ENCODE results near the gene GABRR3. TPM values are rescaled to one million over a fixed set of nuclear protein-coding genes. Genes with fewer than 3 reads are reported as not detected.

GABRR3 gene
- total and polyA plus RNA-seq, 2 experiments from 2014 or later, result not detected

DNA sequence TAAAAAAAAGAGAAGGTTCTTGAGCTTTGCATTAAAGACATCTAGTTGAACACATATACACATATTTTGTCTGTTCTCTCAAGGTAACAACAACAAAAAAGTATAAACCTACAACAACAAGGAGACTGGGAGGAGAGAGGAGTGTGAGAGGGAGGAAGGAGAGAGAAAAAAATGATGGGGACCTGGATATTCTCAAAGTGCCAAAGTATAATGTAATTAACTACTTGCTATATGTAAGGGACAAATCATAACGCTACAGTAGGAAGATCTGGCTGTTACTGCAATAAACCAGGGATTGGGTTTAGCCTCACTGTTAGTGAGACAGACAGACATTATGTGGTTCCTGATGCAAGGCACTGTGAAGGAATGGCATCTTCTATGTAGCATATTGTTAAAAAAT lies 14.2 kb upstream of the GABRR3 start:
- H3K79me2 ChIP-seq, result no peaks in the 10 kb centered on the region
- H2AFZ ChIP-seq, result no peak overlapping the region
- no peak for DNase-seq (ENCODE audit: low spot score)
- no peaks in the 10 kb centered on the region for H3K4me1 ChIP-seq (ENCODE audit: insufficient read depth)
- H3K27ac ChIP-seq, result no peak overlapping the region
- TF ChIP-seq CTCF (IDR thresholded peaks at IDR 0.05; ENCODE audit: poor library complexity), result no peak
- TF ChIP-seq EZH2 (IDR thresholded peaks at IDR 0.05; ENCODE audit: borderline replicate concordance), result no peak
- TF ChIP-seq EZH2phosphoT487 (IDR thresholded peaks at IDR 0.05; ENCODE audit: low read depth, severe bottlenecking, unreplicated experiment), result no peak
- H3K9me3 ChIP-seq (ENCODE audit: low read depth), result no peaks in the 10 kb centered on the region
- WGBS (ENCODE audit: low lambda C conversion rate, missing lambda C conversion rate), result 70% methylated on average over 1 of the region's 1 CpG
- no peaks in the 10 kb centered on the region for H4K20me1 ChIP-seq (ENCODE audit: insufficient read depth, poor library complexity, severe bottlenecking)
- no peaks in the 10 kb centered on the region for H3K9me2 ChIP-seq (replicated peaks; ENCODE audit: insufficient read depth)
- H3K4me3 ChIP-seq, result no peak overlapping the region
- no peak overlapping the region for H3K4me2 ChIP-seq
- no peaks in the 10 kb centered on the region for H3K27me3 ChIP-seq
- no peaks in the 10 kb centered on the region for H3K36me3 ChIP-seq (replicated peaks; ENCODE audit: insufficient read depth, low read depth)

GRCh38 chr3:98048586-98048985 lies 13.5 kb upstream of the GABRR3 start:
- 73% methylated on average over 1 of the region's 1 CpG for WGBS (ENCODE audit: low lambda C conversion rate, missing lambda C conversion rate)
- H3K79me2 ChIP-seq, result no peaks in the 10 kb centered on the region
- TF ChIP-seq CTCF (IDR thresholded peaks at IDR 0.05; ENCODE audit: poor library complexity), result no peak
- TF ChIP-seq EZH2 (IDR thresholded peaks at IDR 0.05; ENCODE audit: borderline replicate concordance), result no peak
- no peak for TF ChIP-seq EZH2phosphoT487 (IDR thresholded peaks at IDR 0.05; ENCODE audit: low read depth, severe bottlenecking, unreplicated experiment)

DNA sequence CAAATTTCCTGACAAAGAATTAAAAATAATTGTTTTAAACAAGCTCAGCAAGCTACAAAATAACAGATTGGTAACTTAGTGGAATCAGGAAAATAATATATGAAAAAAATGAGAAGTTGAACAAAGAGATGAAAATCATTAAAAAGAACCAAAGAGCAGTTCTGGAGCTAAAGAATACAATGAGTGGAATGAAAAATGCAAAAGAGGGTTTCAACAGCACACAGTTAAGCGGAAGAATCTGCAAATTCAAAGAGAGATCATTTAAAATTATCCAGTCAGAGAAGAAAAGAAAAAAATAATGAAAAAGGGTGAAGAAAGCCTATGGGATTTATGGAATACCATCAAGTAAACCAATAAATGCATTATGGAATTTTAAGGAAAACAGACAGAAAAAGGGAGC lies 6.2 kb upstream of the GABRR3 start:
- H4K20me1 ChIP-seq (ENCODE audit: insufficient read depth, poor library complexity, severe bottlenecking), result no peaks in the 10 kb centered on the region
- H3K27me3 ChIP-seq, result no peaks in the 10 kb centered on the region
- no peak for TF ChIP-seq EZH2phosphoT487 (IDR thresholded peaks at IDR 0.05; ENCODE audit: low read depth, severe bottlenecking, unreplicated experiment)
- TF ChIP-seq CTCF (IDR thresholded peaks at IDR 0.05; ENCODE audit: poor library complexity), result no peak
- TF ChIP-seq EZH2 (IDR thresholded peaks at IDR 0.05; ENCODE audit: borderline replicate concordance), result no peak
- no peaks in the 10 kb centered on the region for H3K9me3 ChIP-seq (ENCODE audit: low read depth)
- whole genome bisulfite sequencing (ENCODE audit: low lambda C conversion rate, missing lambda C conversion rate), result 93% methylated on average over 1 of the region's 1 CpG
- no peaks in the 10 kb centered on the region for H3K36me3 ChIP-seq (replicated peaks; ENCODE audit: insufficient read depth, low read depth)
- no peak for DNase-seq (ENCODE audit: low spot score)
- H3K4me2 ChIP-seq, result no peak overlapping the region
- no peak overlapping the region for H3K4me3 ChIP-seq
- no peaks in the 10 kb centered on the region for H3K9me2 ChIP-seq (replicated peaks; ENCODE audit: insufficient read depth)
- no peak overlapping the region for H3K27ac ChIP-seq
- H3K79me2 ChIP-seq, result no peaks in the 10 kb centered on the region
- no peak overlapping the region for H2AFZ ChIP-seq
- H3K4me1 ChIP-seq (ENCODE audit: insufficient read depth), result no peaks in the 10 kb centered on the region

More at GRCh38 chr3:98048586-98048985, 13.5 kb upstream of the GABRR3 start:
- Histone ChIP-seq H2AFZ (no peak overlapping the region), H3K4me2 (no peak overlapping the region), H3K36me3 (replicated peaks; ENCODE audit: insufficient read depth, low read depth) (no peaks in the 10 kb centered on the region), H4K20me1 (ENCODE audit: insufficient read depth, poor library complexity, severe bottlenecking) (no peaks in the 10 kb centered on the region), H3K27ac (no peak overlapping the region), H3K4me3 (no peak overlapping the region), H3K4me1 (ENCODE audit: insufficient read depth) (no peaks in the 10 kb centered on the region), H3K9me3 (ENCODE audit: low read depth) (no peaks in the 10 kb centered on the region), H3K9me2 (replicated peaks; ENCODE audit: insufficient read depth) (no peaks in the 10 kb centered on the region), H3K27me3 (no peaks in the 10 kb centered on the region)
- DNase-seq (ENCODE audit: low spot score), result no peak
